KMS-11 (cell line): ENCODE measurements around the gene CACFD1.

Source experiments
- H2AFZ ChIP-seq: fragments of 200-600 bp; sonication (generic); 2 replicates; pipeline ENCODE4 v1.6.1; 2016; ENCODE audit warnings: antibody characterized with exemption, mixed run types, low read depth
- H3K27ac ChIP-seq: fragments of 200-600 bp; sonication (generic); 2 replicates; pipeline ENCODE4 v1.6.1; 2016; ENCODE audit warnings: mild to moderate bottlenecking, mixed run types
- H3K27me3 ChIP-seq: fragments of 200-600 bp; sonication (generic); 2 replicates; pipeline ENCODE4 v1.6.1; 2017; ENCODE audit warnings: mild to moderate bottlenecking, low read depth, mixed run types, moderate library complexity; ENCODE audit not compliant: insufficient read depth
- H3K36me3 ChIP-seq: fragments of 200-600 bp; sonication (generic); 2 replicates; pipeline ENCODE4 v1.6.1; 2017; ENCODE audit warnings: mild to moderate bottlenecking, mixed run types; ENCODE audit not compliant: insufficient read depth
- H3K4me1 ChIP-seq: fragments of 200-600 bp; sonication (generic); 2 replicates; pipeline ENCODE4 v1.6.1; 2016; ENCODE audit warnings: mild to moderate bottlenecking, low read depth, mixed run types; ENCODE audit not compliant: poor library complexity, severe bottlenecking
- H3K4me2 ChIP-seq: fragments of 200-600 bp; sonication (generic); 2 replicates; pipeline ENCODE4 v1.7.0; 2016; ENCODE audit warnings: mild to moderate bottlenecking, mixed run types
- H3K4me3 ChIP-seq: fragments of 200-600 bp; sonication (generic); IDR thresholded peaks from 2 replicates; pipeline ENCODE4 v1.6.1; 2017; ENCODE audit warnings: low read depth, low read length, mixed read lengths; ENCODE audit not compliant: insufficient read depth
- H3K79me2 ChIP-seq: fragments of 200-600 bp; sonication (generic); 2 replicates; pipeline ENCODE4 v1.6.1; 2016; ENCODE audit warnings: low read depth, mixed run types; ENCODE audit not compliant: insufficient read depth
- H3K9ac ChIP-seq: fragments of 200-600 bp; sonication (generic); 2 replicates; pipeline ENCODE4 v1.6.1; 2016; ENCODE audit warnings: mild to moderate bottlenecking, mixed run types
- H4K20me1 ChIP-seq: fragments of 200-600 bp; sonication (generic); 2 replicates; pipeline ENCODE4 v1.6.1; 2016; ENCODE audit warnings: mild to moderate bottlenecking, mixed run types; ENCODE audit not compliant: insufficient read depth
- TF ChIP-seq, protein P1 (sequence below): fragments of 200-600 bp; sonication (generic); conservative IDR thresholded peaks from 2 replicates; pipeline ENCODE4 v1.6.1; 2017; ENCODE audit warnings: low read depth, mild to moderate bottlenecking, antibody characterized with exemption, low read length, moderate library complexity, mixed read lengths

The CACFD1 gene

DNA sequence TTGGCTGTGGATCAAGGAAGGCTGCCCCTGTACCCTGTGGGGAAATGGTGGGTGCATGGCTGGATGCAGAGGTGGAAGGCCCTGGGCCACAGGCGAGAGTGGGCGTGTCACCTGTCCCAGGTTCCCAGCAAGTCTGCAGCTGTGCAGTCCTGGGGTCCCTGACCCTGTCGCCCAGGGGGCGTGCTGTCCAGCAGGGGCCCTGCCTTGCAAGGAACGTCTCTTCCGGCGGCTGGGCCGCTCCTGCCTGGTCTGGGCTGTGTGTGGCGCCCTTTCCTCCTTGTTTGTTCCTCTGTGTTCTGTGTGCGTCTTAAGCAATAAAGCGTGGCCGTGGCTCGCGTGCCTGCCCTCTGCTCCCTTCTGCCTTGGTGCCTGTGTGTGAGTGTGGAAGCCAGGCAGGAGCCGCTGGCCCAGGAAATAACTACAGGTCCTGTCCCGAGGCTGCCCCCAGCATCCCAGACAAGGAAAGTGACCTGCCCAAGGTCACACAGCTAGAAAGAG is 10.7 kb downstream of the CACFD1 start:
- Histone ChIP-seq H3K4me3 (no peak overlapping the region), H3K79me2 (no peaks in the 10 kb centered on the region), H3K27me3 (peaks cover 51% of the 10 kb centered on the region), H4K20me1 (no peaks in the 10 kb centered on the region), H2AFZ (no peak overlapping the region), H3K9ac (no peak overlapping the region), H3K36me3 (no peaks in the 10 kb centered on the region), H3K4me2 (no peak overlapping the region), H3K27ac (no peak overlapping the region), H3K4me1 (no peaks in the 10 kb centered on the region)
- TF ChIP-seq, protein P1, sequence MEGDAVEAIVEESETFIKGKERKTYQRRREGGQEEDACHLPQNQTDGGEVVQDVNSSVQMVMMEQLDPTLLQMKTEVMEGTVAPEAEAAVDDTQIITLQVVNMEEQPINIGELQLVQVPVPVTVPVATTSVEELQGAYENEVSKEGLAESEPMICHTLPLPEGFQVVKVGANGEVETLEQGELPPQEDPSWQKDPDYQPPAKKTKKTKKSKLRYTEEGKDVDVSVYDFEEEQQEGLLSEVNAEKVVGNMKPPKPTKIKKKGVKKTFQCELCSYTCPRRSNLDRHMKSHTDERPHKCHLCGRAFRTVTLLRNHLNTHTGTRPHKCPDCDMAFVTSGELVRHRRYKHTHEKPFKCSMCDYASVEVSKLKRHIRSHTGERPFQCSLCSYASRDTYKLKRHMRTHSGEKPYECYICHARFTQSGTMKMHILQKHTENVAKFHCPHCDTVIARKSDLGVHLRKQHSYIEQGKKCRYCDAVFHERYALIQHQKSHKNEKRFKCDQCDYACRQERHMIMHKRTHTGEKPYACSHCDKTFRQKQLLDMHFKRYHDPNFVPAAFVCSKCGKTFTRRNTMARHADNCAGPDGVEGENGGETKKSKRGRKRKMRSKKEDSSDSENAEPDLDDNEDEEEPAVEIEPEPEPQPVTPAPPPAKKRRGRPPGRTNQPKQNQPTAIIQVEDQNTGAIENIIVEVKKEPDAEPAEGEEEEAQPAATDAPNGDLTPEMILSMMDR = no peak

DNA sequence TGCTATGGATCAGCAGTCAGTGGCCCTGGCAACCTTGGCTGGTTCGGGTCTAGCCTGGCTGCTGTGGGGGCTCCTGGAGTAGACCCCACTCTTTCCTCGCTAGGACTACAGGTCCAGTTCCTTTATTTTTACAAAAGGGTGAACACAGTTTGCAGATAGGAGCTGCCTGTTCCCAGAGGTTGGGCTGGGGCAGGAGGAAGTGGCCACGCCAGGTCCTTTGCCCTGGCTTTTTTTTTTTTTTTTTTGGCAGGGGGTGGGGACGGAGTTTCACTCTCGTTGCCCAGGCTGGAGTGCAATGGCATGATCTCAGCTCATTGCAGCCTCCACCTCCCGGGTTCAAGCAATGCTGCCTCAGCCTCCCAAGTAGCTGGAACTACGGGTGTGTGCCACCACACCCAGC is 11.2 kb downstream of the CACFD1 start:
- no peak overlapping the region for H3K4me2 ChIP-seq

DNA sequence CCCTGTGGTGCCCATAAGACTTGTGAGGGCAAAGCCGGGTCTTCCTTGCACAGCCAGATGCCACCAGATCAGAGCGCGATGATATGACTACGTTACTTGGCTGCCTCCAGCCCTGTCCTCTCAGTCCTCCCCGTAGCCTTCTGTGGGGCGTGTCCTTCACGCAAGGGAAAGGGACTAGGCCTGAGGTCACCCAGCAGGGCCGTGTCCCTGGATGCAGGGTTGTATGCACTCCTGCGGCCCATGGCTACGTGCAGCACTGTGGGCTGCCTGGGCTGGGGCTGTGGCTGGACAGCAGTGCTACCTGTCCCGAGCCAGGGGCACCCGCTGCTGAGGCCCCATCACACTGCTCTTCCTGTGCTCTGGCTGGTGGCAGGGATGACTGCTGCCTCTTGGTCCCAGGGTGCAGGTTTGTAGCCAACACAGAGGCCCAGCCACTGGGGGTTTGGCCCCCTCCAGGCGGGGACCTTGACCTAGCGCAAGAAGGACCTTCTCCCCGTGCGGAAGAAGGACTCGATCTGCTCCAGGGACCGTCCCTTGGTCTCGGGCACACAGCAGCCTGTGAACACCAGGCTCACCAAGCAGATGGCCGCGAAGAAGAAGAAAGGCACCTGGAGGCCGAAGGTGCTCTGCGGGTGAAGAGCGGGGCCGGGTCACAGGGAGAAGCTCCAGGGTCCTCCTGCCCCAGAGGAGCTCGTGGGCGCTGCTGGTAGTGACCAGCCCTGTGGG is 11.9 kb downstream of the CACFD1 start:
- H3K27ac ChIP-seq = no peak overlapping the region
- H3K9ac ChIP-seq = no peak overlapping the region
- TF ChIP-seq, protein P1 = no peak
- H3K79me2 ChIP-seq = no peaks in the 10 kb centered on the region
- H3K4me3 ChIP-seq = no peak overlapping the region
- peaks cover 44% of the 10 kb centered on the region for H3K27me3 ChIP-seq
- no peaks in the 10 kb centered on the region for H3K4me1 ChIP-seq
- H3K4me2 ChIP-seq = no peak overlapping the region
- no peak overlapping the region for H2AFZ ChIP-seq
- no peaks in the 10 kb centered on the region for H4K20me1 ChIP-seq
- H3K36me3 ChIP-seq = no peaks in the 10 kb centered on the region

More for the DNA sequence above, 11.2 kb downstream of the CACFD1 start:
- no peak overlapping the region for H3K9ac ChIP-seq
- TF ChIP-seq, protein P1 = no peak
- no peak overlapping the region for H3K27ac ChIP-seq
- H3K4me1 ChIP-seq = no peaks in the 10 kb centered on the region
- H3K4me3 ChIP-seq = no peak overlapping the region
- peaks cover 49% of the 10 kb centered on the region for H3K27me3 ChIP-seq
- H4K20me1 ChIP-seq = no peaks in the 10 kb centered on the region
- H2AFZ ChIP-seq = no peak overlapping the region
- no peaks in the 10 kb centered on the region for H3K79me2 ChIP-seq
- H3K36me3 ChIP-seq = no peaks in the 10 kb centered on the region

DNA sequence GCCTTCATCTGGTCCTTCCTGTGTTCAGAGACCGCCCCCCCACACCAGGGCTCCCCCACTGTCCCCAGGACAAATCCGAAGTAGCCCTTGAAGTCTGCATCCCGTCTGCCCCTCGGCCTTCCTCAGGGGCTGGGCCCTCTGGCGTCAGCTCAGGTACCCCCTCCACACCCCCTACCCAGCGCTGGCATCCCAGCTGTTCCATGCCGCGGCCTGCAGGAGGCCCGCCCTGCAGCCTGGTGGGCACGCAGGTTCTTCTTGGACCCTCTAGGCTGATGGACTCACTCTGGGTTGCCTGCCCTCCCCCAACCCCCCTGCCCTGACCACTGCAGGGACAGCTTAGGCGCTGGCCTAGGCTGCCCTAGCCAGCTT is 12.5 kb downstream of the CACFD1 start:
- Histone ChIP-seq H4K20me1 (no peaks in the 10 kb centered on the region), H3K4me1 (no peaks in the 10 kb centered on the region), H3K27me3 (peaks cover 45% of the 10 kb centered on the region), H3K4me2 (no peak overlapping the region), H3K9ac (no peak overlapping the region), H2AFZ (no peak overlapping the region), H3K4me3 (no peak overlapping the region), H3K79me2 (no peaks in the 10 kb centered on the region), H3K27ac (no peak overlapping the region), H3K36me3 (no peaks in the 10 kb centered on the region)
- TF ChIP-seq, protein P1 = no peak
